Erythroblast (primary cell): ENCODE results near the gene XYLT1.

Experiments used
- GATA1 ChIP-seq: IDR thresholded peaks from 2 replicates; pipeline ENCODE4 v1.6.1; 2011; ENCODE audit warnings: low read depth, mild to moderate bottlenecking, control low read depth, low read length, moderate library complexity
- POLR2A ChIP-seq: IDR thresholded peaks from 2 replicates; pipeline ENCODE4 v1.6.1; 2011; ENCODE audit warnings: mild to moderate bottlenecking, low read length

GRCh38 chr16:17509194-17509593, 38.4 kb upstream of the XYLT1 start:
- no peak for TF ChIP-seq POLR2A
- TF ChIP-seq GATA1 = no peak
